ENCODE measurements around the gene SNX21. TPM values are rescaled to one million over a fixed set of nuclear protein-coding genes. Genes with fewer than 3 reads are reported as not detected.
A peak's percentile ranks its signal among the peaks of the same experiment; 100 is the strongest.

Gene SNX21
- total RNA-seq, 1 experiment from 2014 or later, result 72.8 TPM

GRCh38 chr20:45892049-45892825 lies 58.6 kb downstream of the SNX21 start:
- DNase-seq (ENCODE audit: low read depth), result peak; percentile 53

More at GRCh38 chr20:45892049-45892825, 58.6 kb downstream of the SNX21 start:
- in situ Hi-C loops (cut with HindIII; ENCODE audit: low pct_unique_long_range_greater_than_20kb, low sequenced_read_pairs), result no loop called here

Other genes starting within 250 kb of the SNX21 start
- gene WFDC10A, start 204.1 kb upstream of the SNX21 start, total RNA-seq (2014; rRNA removed; shearing (Covaris generic); ENCODE audit: low replicate concordance), result not detected in 2 replicates
- gene WFDC9, start 202.5 kb upstream of the SNX21 start, total RNA-seq (2014; rRNA removed; shearing (Covaris generic); ENCODE audit: low replicate concordance), result not detected in 2 replicates
- gene WFDC11, start 163.6 kb upstream of the SNX21 start, total RNA-seq (2014; rRNA removed; shearing (Covaris generic); ENCODE audit: low replicate concordance), result not detected in 2 replicates
- gene WFDC13, start 131.8 kb upstream of the SNX21 start, total RNA-seq (2014; rRNA removed; shearing (Covaris generic); ENCODE audit: low replicate concordance), result not detected in 2 replicates
- gene WFDC10B, start 128.8 kb upstream of the SNX21 start, total RNA-seq (2014; rRNA removed; shearing (Covaris generic); ENCODE audit: low replicate concordance), result not detected in 2 replicates
- not detected in 2 replicates for gene SPINT4, start 111.5 kb upstream of the SNX21 start, total RNA-seq (2014; rRNA removed; shearing (Covaris generic); ENCODE audit: low replicate concordance)
- gene WFDC3, start 41.9 kb upstream of the SNX21 start, total RNA-seq (2014; rRNA removed; shearing (Covaris generic); ENCODE audit: low replicate concordance), result not detected in 2 replicates
- gene DNTTIP1, start 41.8 kb upstream of the SNX21 start, total RNA-seq (2014; rRNA removed; shearing (Covaris generic); ENCODE audit: low replicate concordance), result 74.3 and 111 TPM in 2 replicates
- 112 and 164 TPM in 2 replicates for gene UBE2C, start 21.2 kb upstream of the SNX21 start, total RNA-seq (2014; rRNA removed; shearing (Covaris generic); ENCODE audit: low replicate concordance)
- not detected in 2 replicates for gene TNNC2, start 6.5 kb upstream of the SNX21 start, total RNA-seq (2014; rRNA removed; shearing (Covaris generic); ENCODE audit: low replicate concordance)
- 43.3 and 48.7 TPM in 2 replicates for gene ACOT8, start 23.6 kb downstream of the SNX21 start, total RNA-seq (2014; rRNA removed; shearing (Covaris generic); ENCODE audit: low replicate concordance)
- 4.3 and 5.8 TPM in 2 replicates for gene ZSWIM3, start 23.8 kb downstream of the SNX21 start, total RNA-seq (2014; rRNA removed; shearing (Covaris generic); ENCODE audit: low replicate concordance)
- gene ZSWIM1, start 47.4 kb downstream of the SNX21 start, total RNA-seq (2014; rRNA removed; shearing (Covaris generic); ENCODE audit: low replicate concordance), result 6.3 and 9.8 TPM in 2 replicates
- 0.43 TPM in 1 of 2 replicates, not detected in the other for gene SPATA25, start 53.8 kb downstream of the SNX21 start, total RNA-seq (2014; rRNA removed; shearing (Covaris generic); ENCODE audit: low replicate concordance)
- gene NEURL2, start 57.4 kb downstream of the SNX21 start, total RNA-seq (2014; rRNA removed; shearing (Covaris generic); ENCODE audit: low replicate concordance), result 3.4 and 5.2 TPM in 2 replicates
- 96.4 and 123 TPM in 2 replicates for gene CTSA, start 57.5 kb downstream of the SNX21 start, total RNA-seq (2014; rRNA removed; shearing (Covaris generic); ENCODE audit: low replicate concordance)
- 6.5 and 9.1 TPM in 2 replicates for gene PLTP, start 78.4 kb downstream of the SNX21 start, total RNA-seq (2014; rRNA removed; shearing (Covaris generic); ENCODE audit: low replicate concordance)
- 5.2 and 14.2 TPM in 2 replicates for gene PCIF1, start 100.9 kb downstream of the SNX21 start, total RNA-seq (2014; rRNA removed; shearing (Covaris generic); ENCODE audit: low replicate concordance)
- gene ZNF335, start 138.4 kb downstream of the SNX21 start, total RNA-seq (2014; rRNA removed; shearing (Covaris generic); ENCODE audit: low replicate concordance), result 4.8 and 5.4 TPM in 2 replicates
- 0.06 and 0.07 TPM in 2 replicates for gene MMP9, start 175.1 kb downstream of the SNX21 start, total RNA-seq (2014; rRNA removed; shearing (Covaris generic); ENCODE audit: low replicate concordance)
- 7.9 TPM in 1 of 2 replicates, not detected in the other for gene SLC12A5, start 195.4 kb downstream of the SNX21 start, total RNA-seq (2014; rRNA removed; shearing (Covaris generic); ENCODE audit: low replicate concordance)

All from Caki2 (cell line).